Endothelial cell of umbilical vein (primary cell): Measurements from ENCODE around the gene PTPN2. TPM values are rescaled to one million over a fixed set of nuclear protein-coding genes. Genes with fewer than 3 reads are reported as not detected.

Experiments used
- BruUV-seq: library from RNA; stranded (reverse); fragments of 400-500 nt; replicated peaks from 2 replicates; lab custom pipeline; 2021; lab: Mats Ljungman, UMichigan
- CTCF ChIA-PET: fragments of 300-600, 350-600 bp; sonication (Branson Sonifier 250); formaldehyde crosslinking; loops from one replicate; lab custom pipeline; 2021; ENCODE audit warnings: antibody characterized with exemption, inconsistent platforms; lab: Charles Lee
- POLR2A ChIA-PET: fragments of 300-600, 350-600 bp; sonication (Branson Sonifier 250); formaldehyde crosslinking; loops from one replicate; lab custom pipeline; 2021; ENCODE audit warnings: antibody characterized with exemption, inconsistent platforms; lab: Charles Lee
- DNase-seq: peaks from one replicate; pipeline ENCODE4 v3.0.0-alpha.2; 2011; ENCODE audit warnings: low read depth, low spot score
- FAIRE-seq: peaks from 2 replicates; lab custom pipeline; 2011; peaks lifted over from hg19 to GRCh38; lab: Jason Lieb, UNC
- H2AFZ ChIP-seq: 2 replicates; pipeline ENCODE4 v1.6.0; 2012; ENCODE audit warnings: low read depth, low read length, control low read depth, inconsistent platforms
- H3K27ac ChIP-seq: 2 replicates; pipeline ENCODE4 v1.5.1; 2011; ENCODE audit warnings: low read depth, mild to moderate bottlenecking, control low read depth, low read length, moderate library complexity; ENCODE audit not compliant: insufficient read depth
- H3K27me3 ChIP-seq, 2 experiments: 2 replicates each; pipeline versions ENCODE4 v1.6.0 to v1.6.1; 2011; ENCODE audit warnings: low read length in 2 of 2, mixed read lengths in 1 of 2; ENCODE audit not compliant: control insufficient read depth in 2 of 2, insufficient read depth in 2 of 2
- H3K36me3 ChIP-seq, 2 experiments: 2 replicates in 1 of 2; 3 replicates in 1 of 2; pipeline ENCODE4 v1.5.1; 2011; ENCODE audit warnings: low read length in 2 of 2, mild to moderate bottlenecking in 1 of 2, moderate library complexity in 1 of 2; ENCODE audit not compliant: control insufficient read depth in 2 of 2, insufficient read depth in 2 of 2; ENCODE audit errors: extremely low read depth in 1 of 2
- H3K4me1 ChIP-seq: 3 replicates; pipeline ENCODE4 v1.5.1; 2011; ENCODE audit warnings: mild to moderate bottlenecking, low read length; ENCODE audit not compliant: control insufficient read depth, insufficient read depth; ENCODE audit errors: extremely low read depth
- H3K4me2 ChIP-seq: 2 replicates; pipeline ENCODE4 v1.6.1; 2011; ENCODE audit warnings: low read length, control low read depth, mixed read lengths; ENCODE audit not compliant: insufficient read depth
- H3K4me3 ChIP-seq, 3 experiments: fragments of 200-600 bp in 1 of 3; sonication (generic), shearing (Covaris generic) in 1 of 3; replicated peaks in 1 of 3; 2 replicates each; pipeline ENCODE4 v1.5.1; 2011 to 2016; ENCODE audit warnings: control low read depth in 3 of 3, low read length in 3 of 3, mild to moderate bottlenecking in 2 of 3, inconsistent platforms in 1 of 3, low read depth in 1 of 3, moderate library complexity in 1 of 3; ENCODE audit not compliant: insufficient read depth in 1 of 3
- H3K79me2 ChIP-seq: 2 replicates; pipeline ENCODE4 v1.6.0; 2012; ENCODE audit warnings: low read length, inconsistent platforms; ENCODE audit not compliant: control insufficient read depth, insufficient read depth
- H3K9ac ChIP-seq: replicated peaks from 2 replicates; pipeline ENCODE3; 2011; ENCODE audit warnings: low read length, control low read depth; ENCODE audit not compliant: insufficient read depth; ENCODE audit errors: extremely low read depth
- H3K9me1 ChIP-seq: replicated peaks from 3 replicates; pipeline ENCODE4 v1.6.0; 2011; ENCODE audit warnings: mild to moderate bottlenecking, low read length; ENCODE audit not compliant: control insufficient read depth, insufficient read depth; ENCODE audit errors: extremely low read depth
- H3K9me3 ChIP-seq: replicated peaks from 2 replicates; pipeline ENCODE4 v1.5.1; 2012; ENCODE audit warnings: low read length, inconsistent platforms; ENCODE audit not compliant: control insufficient read depth, insufficient read depth
- H4K20me1 ChIP-seq: replicated peaks from 2 replicates; pipeline ENCODE3; 2011; ENCODE audit warnings: mild to moderate bottlenecking, low read length; ENCODE audit not compliant: control insufficient read depth, insufficient read depth; ENCODE audit errors: extremely low read depth
- EZH2 ChIP-seq: IDR thresholded peaks from 2 replicates; pipeline ENCODE4 v1.6.1; 2012; ENCODE audit warnings: borderline replicate concordance, low read depth, mild to moderate bottlenecking, moderate library complexity, low read length, inconsistent platforms; ENCODE audit not compliant: severe bottlenecking
- FOS ChIP-seq: IDR thresholded peaks from 2 replicates; pipeline ENCODE4 v1.6.1; 2011; ENCODE audit warnings: mild to moderate bottlenecking, low read length, moderate library complexity, borderline replicate concordance; ENCODE audit not compliant: insufficient read depth
- GATA2 ChIP-seq: IDR thresholded peaks from 2 replicates; pipeline ENCODE4 v1.7.0; 2011; ENCODE audit warnings: low read depth, mild to moderate bottlenecking, moderate library complexity, mixed read lengths, low read length; ENCODE audit not compliant: insufficient read length, insufficient read depth
- MYC ChIP-seq: IDR thresholded peaks from one replicate; pipeline ENCODE4 v1.6.1; 2011; ENCODE audit warnings: mild to moderate bottlenecking, low read depth, low read length
- POLR2A ChIP-seq: IDR thresholded peaks from 2 replicates; pipeline ENCODE4 v1.6.1; 2012; ENCODE audit warnings: low read depth, mild to moderate bottlenecking, control low read depth, low read length
- dilution Hi-C: fragments of 300-500 bp; cut with MboI; formaldehyde crosslinking; loops from one replicate; pipeline ENCODE4 v1.15.0; 2019; ENCODE audit warnings: low sequenced_read_pairs; ENCODE audit not compliant: extremely low pct_ligation_motif_present
- intact Hi-C: fragments of 100-400 bp; cut with micrococcal nuclease; formaldehyde crosslinking; loops from one replicate; pipeline ENCODE4 v1.10.0; 2022
- polyA plus RNA-seq, 4 experiments: library from polyadenylated mRNA; depleted of rRNA in 3 of 4; stranded (reverse) in 3 of 4; unstranded in 1 of 4; fragments of >200 nt; gene quantifications; 2 replicates each; pipeline versions ENCODE4 v1.2.1 to v1.2.3, GENCODE V29; 2011 to 2012; ENCODE audit warnings: missing spikeins in 1 of 4
- total RNA-seq: library from RNA; stranded (reverse); gene quantifications from 2 replicates; pipeline ENCODE4 v1.2.3, GENCODE V29; 2021
- TF ChIP-seq, protein P1 (sequence below), 2 donors: IDR thresholded peaks; 1 replicate in 1 of 2; 2 replicates in 1 of 2; pipeline ENCODE4 v1.5.1; 2011; ENCODE audit warnings: low read length in 2 of 2, mild to moderate bottlenecking in 2 of 2, moderate library complexity in 2 of 2, control low read depth in 1 of 2, inconsistent platforms in 1 of 2, low read depth in 1 of 2; ENCODE audit not compliant: insufficient read depth in 1 of 2; ENCODE audit errors: extremely low read depth in 1 of 2
- TF ChIP-seq, protein P2 (sequence below): IDR thresholded peaks from 2 replicates; pipeline ENCODE4 v1.6.1; 2011; ENCODE audit not compliant: insufficient read depth, insufficient read length

The PTPN2 gene
- total and polyA plus RNA-seq, 2 donors (not counting 3 experiments of a cell fraction or from before 2014, with no cell fraction given): 8.2 to 20.9 TPM

DNA sequence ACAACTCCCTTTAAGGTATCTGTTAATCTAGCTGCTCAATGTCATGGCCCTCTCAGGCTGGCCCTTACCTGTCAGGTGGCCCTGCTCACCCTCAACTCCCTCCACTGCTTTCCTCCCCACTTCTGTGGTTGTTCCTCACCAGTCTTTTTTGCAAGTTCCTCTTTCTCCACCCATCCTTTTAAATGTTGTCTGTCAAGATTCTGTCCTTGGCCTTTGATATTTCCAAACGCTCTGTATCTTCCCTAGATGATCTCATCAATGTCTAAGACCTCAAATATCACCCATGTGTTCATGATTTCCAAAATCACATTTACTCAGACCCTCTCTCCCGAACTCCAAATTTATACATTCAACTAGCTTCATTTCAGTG is 3.5 kb downstream of the PTPN2 start:
- ChIA-PET POLR2A (no interaction called here), CTCF (interaction anchor here (1.8 kb wide), 1 partner anchor 16 kb away, joined by 4 read pairs; no protein-coding TSS in a partner anchor)
- Histone ChIP-seq H3K27ac (no peak overlapping the region), H3K9me3 (no peaks in the 10 kb centered on the region), H3K79me2 (peaks cover 51% of the 10 kb centered on the region), H3K9ac (no peak overlapping the region), H3K4me1 (peaks cover 6% of the 10 kb centered on the region), H3K9me1 (no peaks in the 10 kb centered on the region), H3K4me3 (no peak overlapping the region), H3K27me3 (no peaks in the 10 kb centered on the region), H3K4me2 (no peak overlapping the region), H3K36me3 (no peaks in the 10 kb centered on the region), H2AFZ (no peak overlapping the region), H4K20me1 (no peaks in the 10 kb centered on the region)
- dilution Hi-C loops (no loop called here), intact Hi-C loops (loop anchor here (5.0 kb wide), 2 partner anchors 67 to 488 kb away; partner anchors contain the start of gene SEH1L)
- BruUV-seq: no TSS peak
- DNase-seq (no peak), FAIRE-seq (no peak)
- TF ChIP-seq GATA2: no peak
- TF ChIP-seq, protein P1, sequence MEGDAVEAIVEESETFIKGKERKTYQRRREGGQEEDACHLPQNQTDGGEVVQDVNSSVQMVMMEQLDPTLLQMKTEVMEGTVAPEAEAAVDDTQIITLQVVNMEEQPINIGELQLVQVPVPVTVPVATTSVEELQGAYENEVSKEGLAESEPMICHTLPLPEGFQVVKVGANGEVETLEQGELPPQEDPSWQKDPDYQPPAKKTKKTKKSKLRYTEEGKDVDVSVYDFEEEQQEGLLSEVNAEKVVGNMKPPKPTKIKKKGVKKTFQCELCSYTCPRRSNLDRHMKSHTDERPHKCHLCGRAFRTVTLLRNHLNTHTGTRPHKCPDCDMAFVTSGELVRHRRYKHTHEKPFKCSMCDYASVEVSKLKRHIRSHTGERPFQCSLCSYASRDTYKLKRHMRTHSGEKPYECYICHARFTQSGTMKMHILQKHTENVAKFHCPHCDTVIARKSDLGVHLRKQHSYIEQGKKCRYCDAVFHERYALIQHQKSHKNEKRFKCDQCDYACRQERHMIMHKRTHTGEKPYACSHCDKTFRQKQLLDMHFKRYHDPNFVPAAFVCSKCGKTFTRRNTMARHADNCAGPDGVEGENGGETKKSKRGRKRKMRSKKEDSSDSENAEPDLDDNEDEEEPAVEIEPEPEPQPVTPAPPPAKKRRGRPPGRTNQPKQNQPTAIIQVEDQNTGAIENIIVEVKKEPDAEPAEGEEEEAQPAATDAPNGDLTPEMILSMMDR (IDR thresholded peaks at IDR 0.05; ENCODE audit: extremely low read depth in 1 of 2, insufficient read depth in 1 of 2, low read depth in 1 of 2, low read length in 2 of 2): no peak
- TF ChIP-seq EZH2: no peak
- TF ChIP-seq, protein P2, sequence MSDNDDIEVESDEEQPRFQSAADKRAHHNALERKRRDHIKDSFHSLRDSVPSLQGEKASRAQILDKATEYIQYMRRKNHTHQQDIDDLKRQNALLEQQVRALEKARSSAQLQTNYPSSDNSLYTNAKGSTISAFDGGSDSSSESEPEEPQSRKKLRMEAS: no peak
- no peak for TF ChIP-seq MYC
- TF ChIP-seq FOS: no peak
- no peak for TF ChIP-seq POLR2A
